Activated CD4-positive, CD25-positive, alpha-beta regulatory T cell treated with anti-CD3 and anti-CD28 coated beads, Interleukin-2, amount 50 U/mL, for 24 hours (primary cell): Measurements from ENCODE around the gene COX7B2.

Experiments
- ATAC-seq, 2 donors: fragments of 150-1000 bp; cut with Tn5 transposase; one replicate each; pipeline ENCODE4 v1.10.0; 2021; ENCODE audit warnings: mild to moderate bottlenecking in 1 of 2, moderate library complexity in 1 of 2

Gene COX7B2

DNA sequence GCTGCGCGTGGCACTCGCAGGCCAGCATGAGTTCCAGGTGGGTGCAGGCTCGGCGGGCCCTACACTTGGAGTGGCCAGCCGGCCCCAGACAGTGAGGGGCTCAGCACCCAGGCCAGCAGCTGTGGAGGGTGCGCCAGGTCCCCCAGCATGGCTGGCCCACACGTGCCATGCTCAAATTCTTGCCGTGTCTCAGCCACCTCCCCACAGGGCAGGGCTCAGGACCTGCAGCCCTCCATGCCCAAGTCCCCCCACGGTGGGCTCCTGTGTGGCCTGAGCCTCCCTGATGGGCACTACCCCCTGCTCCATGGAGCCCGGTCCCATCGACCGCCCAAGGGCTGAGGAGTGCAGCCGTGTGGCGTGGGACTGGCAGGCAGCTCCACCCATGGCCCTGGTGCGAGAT lies 210.2 kb downstream of the COX7B2 start:
- ATAC-seq: no peak
